Lung (tissue), 12 donors: ENCODE data around the gene RFC2. TPM values are rescaled to one million over a fixed set of nuclear protein-coding genes. Genes with fewer than 3 reads are reported as not detected.

Experiments used
- ATAC-seq: fragments of 200-7000 bp; cut with Tn5 transposase; one replicate; pipeline ENCODE4 v1.9.1; 2020; ENCODE audit warnings: moderate number of reproducible peaks; ENCODE audit not compliant: insufficient read depth, low FRiP score
- DNase-seq, 3 donors: peaks; one replicate each; pipeline ENCODE4 v3.0.0-alpha.2; 2013 to 2017
- H3K27ac ChIP-seq, 2 donors: one replicate each; pipeline ENCODE4 v1.5.1; 2013; ENCODE audit warnings: mild to moderate bottlenecking in 2 of 2, moderate library complexity in 2 of 2, control low read depth in 1 of 2, inconsistent platforms in 1 of 2, low read depth in 1 of 2, low read length in 1 of 2
- H3K27me3 ChIP-seq, 3 donors: one replicate each; pipeline ENCODE4 v1.5.1; 2013; ENCODE audit warnings: low read length in 2 of 3; ENCODE audit not compliant: control insufficient read depth in 3 of 3, insufficient read depth in 3 of 3
- H3K36me3 ChIP-seq, 4 donors: one replicate each; pipeline ENCODE4 v1.5.1; 2013; ENCODE audit warnings: low read length in 4 of 4, mild to moderate bottlenecking in 1 of 4, moderate library complexity in 1 of 4; ENCODE audit not compliant: control insufficient read depth in 4 of 4, insufficient read depth in 4 of 4
- H3K4me1 ChIP-seq, 5 donors: one replicate each; pipeline ENCODE4 v1.5.1; 2013; ENCODE audit warnings: low read length in 5 of 5, mild to moderate bottlenecking in 2 of 5, moderate library complexity in 1 of 5; ENCODE audit not compliant: control insufficient read depth in 5 of 5, insufficient read depth in 5 of 5
- H3K4me3 ChIP-seq: one replicate; pipeline ENCODE4 v1.5.1; 2013; ENCODE audit warnings: mild to moderate bottlenecking, control low read depth, moderate library complexity
- H3K9ac ChIP-seq, 2 donors: one replicate each; pipeline ENCODE4 v1.5.1; 2013; ENCODE audit warnings: low read length in 2 of 2, control low read depth in 1 of 2; ENCODE audit not compliant: insufficient read depth in 1 of 2
- H3K9me3 ChIP-seq, 4 donors: one replicate each; pipeline ENCODE4 v1.5.1; 2013; ENCODE audit warnings: low read length in 3 of 4, mild to moderate bottlenecking in 1 of 4, moderate library complexity in 1 of 4; ENCODE audit not compliant: control insufficient read depth in 4 of 4, insufficient read depth in 3 of 4
- WGBS, 2 donors: extraction: QIAGEN DNeasy Blood & Tissue Kit; methylation state at CpG; one replicate each; pipeline ENCODE4 v1.1.7; 2013; 5-methylcytosine and 5-hydroxymethylcytosine counted together
- polyA plus RNA-seq, 2 donors: library from polyadenylated mRNA; stranded (reverse); fragments of 200-250 nt; gene quantifications; one replicate each; pipeline ENCODE4 v1.2.1, GENCODE V29; 2013
- total RNA-seq, 2 donors: library from RNA; depleted of rRNA in 1 of 2; stranded (reverse); fragments of >200 nt in 1 of 2; gene quantifications; one replicate each; pipeline ENCODE4 v1.2.1, GENCODE V29; 2014 to 2021
- TF ChIP-seq, protein P1 (sequence below): IDR thresholded peaks from 2 replicates; pipeline ENCODE4 v1.5.1; 2012; ENCODE audit warnings: mild to moderate bottlenecking; ENCODE audit errors: control extremely low read depth, extremely low read depth
- donor health status: control.
- donor health status: control.
- donor health status: Bipolar disorder and iron deficiency.
- donor health status: healthy.
- donor health status: DM: yes; HTN: yes; CAD: no.

Gene RFC2
- total and polyA plus RNA-seq, 4 donors, result 14.5 to 23.8 (median 21.2) TPM

DNA sequence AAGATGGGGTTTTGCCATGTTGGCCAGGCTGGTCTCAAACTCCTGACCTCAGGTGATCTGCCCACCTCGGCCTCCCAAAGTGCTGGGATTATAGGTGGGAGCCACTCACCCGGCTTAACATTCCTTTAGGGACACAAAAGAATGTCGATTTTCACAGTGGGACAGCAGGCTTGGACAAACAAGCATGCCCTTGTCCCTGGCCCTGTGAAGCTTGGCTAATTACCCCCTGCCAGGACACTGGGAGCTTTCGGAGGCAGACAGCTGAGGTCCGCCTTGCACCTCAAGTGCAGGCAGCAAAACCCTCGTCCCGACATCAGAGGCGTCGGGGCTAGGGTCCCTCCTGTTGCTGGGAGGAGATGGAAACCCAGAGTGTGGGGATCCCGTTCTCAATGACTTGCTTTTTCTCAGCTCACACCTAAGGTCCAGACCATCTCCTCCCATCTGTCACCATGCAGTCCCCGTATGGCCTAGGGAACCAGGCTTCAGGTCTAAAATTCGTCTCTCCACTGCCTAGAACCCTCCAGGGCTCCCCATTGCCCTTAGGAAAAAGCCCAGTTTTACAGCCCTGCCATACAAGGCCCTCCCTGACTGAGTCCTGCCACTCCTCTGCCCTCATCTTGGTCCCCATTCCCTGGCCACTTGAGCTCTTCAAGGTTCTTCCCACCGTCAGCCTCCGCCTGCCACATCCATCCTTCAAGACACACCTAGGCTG is 28.7 kb upstream of the RFC2 start:
- ATAC-seq, result no peak
- H3K27ac ChIP-seq, result no peak overlapping the region
- no peak for DNase-seq
- peaks cover 0 to 7% (median 4%) of the 10 kb centered on the region in 5 donors for H3K4me1 ChIP-seq
- no peaks in the 10 kb centered on the region for H3K27me3 ChIP-seq
- H3K36me3 ChIP-seq, result no peaks in the 10 kb centered on the region
- H3K9ac ChIP-seq, result no peak overlapping the region
- no peak overlapping the region for H3K4me3 ChIP-seq
- TF ChIP-seq, protein P1, sequence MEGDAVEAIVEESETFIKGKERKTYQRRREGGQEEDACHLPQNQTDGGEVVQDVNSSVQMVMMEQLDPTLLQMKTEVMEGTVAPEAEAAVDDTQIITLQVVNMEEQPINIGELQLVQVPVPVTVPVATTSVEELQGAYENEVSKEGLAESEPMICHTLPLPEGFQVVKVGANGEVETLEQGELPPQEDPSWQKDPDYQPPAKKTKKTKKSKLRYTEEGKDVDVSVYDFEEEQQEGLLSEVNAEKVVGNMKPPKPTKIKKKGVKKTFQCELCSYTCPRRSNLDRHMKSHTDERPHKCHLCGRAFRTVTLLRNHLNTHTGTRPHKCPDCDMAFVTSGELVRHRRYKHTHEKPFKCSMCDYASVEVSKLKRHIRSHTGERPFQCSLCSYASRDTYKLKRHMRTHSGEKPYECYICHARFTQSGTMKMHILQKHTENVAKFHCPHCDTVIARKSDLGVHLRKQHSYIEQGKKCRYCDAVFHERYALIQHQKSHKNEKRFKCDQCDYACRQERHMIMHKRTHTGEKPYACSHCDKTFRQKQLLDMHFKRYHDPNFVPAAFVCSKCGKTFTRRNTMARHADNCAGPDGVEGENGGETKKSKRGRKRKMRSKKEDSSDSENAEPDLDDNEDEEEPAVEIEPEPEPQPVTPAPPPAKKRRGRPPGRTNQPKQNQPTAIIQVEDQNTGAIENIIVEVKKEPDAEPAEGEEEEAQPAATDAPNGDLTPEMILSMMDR, result no peak
- 75 to 94% methylated on average over 14 of the region's 14 CpGs for whole genome bisulfite sequencing, 2 donors
- H3K9me3 ChIP-seq, result no peaks in the 10 kb centered on the region

- no peaks in the 10 kb centered on the region for H3K9me3 ChIP-seq
- no peak for ATAC-seq
- H3K27me3 ChIP-seq, result no peaks in the 10 kb centered on the region
- TF ChIP-seq, protein P1, result no peak
- no peak for DNase-seq
- H3K4me3 ChIP-seq, result no peak overlapping the region
- H3K9ac ChIP-seq, result no peak overlapping the region
- H3K27ac ChIP-seq, result no peak overlapping the region
- H3K4me1 ChIP-seq, result peaks cover 0 to 7% (median 4%) of the 10 kb centered on the region in 5 donors
- H3K36me3 ChIP-seq, result no peaks in the 10 kb centered on the region
- 92% methylated on average over 8 of the region's 8 CpGs for WGBS, 2 donors
Measured at GRCh38 chr7:74280985-74281384, 26.8 kb upstream of the RFC2 start.

- DNase-seq (no peak), ATAC-seq (no peak)
- H3K4me1 ChIP-seq, result peaks cover 0 to 9% (median 4%) of the 10 kb centered on the region in 5 donors
- H3K9me3 ChIP-seq, result no peaks in the 10 kb centered on the region
- no peaks in the 10 kb centered on the region for H3K27me3 ChIP-seq
- TF ChIP-seq, protein P1, result no peak
- H3K27ac ChIP-seq, result no peak overlapping the region
- no peak overlapping the region for H3K9ac ChIP-seq
- H3K36me3 ChIP-seq, result no peaks in the 10 kb centered on the region
- WGBS, 2 donors, result 97% methylated on average over 4 of the region's 4 CpGs
- no peak overlapping the region for H3K4me3 ChIP-seq
Measured at GRCh38 chr7:74277636-74278035, 23.4 kb upstream of the RFC2 start.
